Liver (tissue), 9 donors: Measurements from ENCODE around the gene SEPHS2. TPM values are rescaled to one million over a fixed set of nuclear protein-coding genes. Genes with fewer than 3 reads are reported as not detected.
"Not testable (repeated sequence)": the region's sequence is repeated elsewhere in the genome, so short reads cannot be mapped to it uniquely, and the experiment has no call there.

Experiments
- DNase-seq: peaks from one replicate; pipeline ENCODE4 v3.0.0-alpha.2; 2017; ENCODE audit warnings: low spot score
- H3K27ac ChIP-seq, 2 donors: one replicate each; pipeline ENCODE4 v1.7.0; 2013; ENCODE audit warnings: inconsistent platforms in 2 of 2, low read length in 2 of 2, control low read depth in 1 of 2, low read depth in 1 of 2, mild to moderate bottlenecking in 1 of 2
- H3K27me3 ChIP-seq, 4 donors: one replicate each; pipeline versions ENCODE4 v1.6.1 to v1.7.0; 2013; ENCODE audit warnings: low read length in 3 of 4, inconsistent platforms in 1 of 4, mild to moderate bottlenecking in 1 of 4, moderate library complexity in 1 of 4; ENCODE audit not compliant: control insufficient read depth in 4 of 4, insufficient read depth in 4 of 4
- H3K36me3 ChIP-seq, 4 donors: one replicate each; pipeline versions ENCODE4 v1.6.1 to v1.7.0; 2013; ENCODE audit warnings: low read length in 3 of 4, mild to moderate bottlenecking in 3 of 4, low read depth in 1 of 4, moderate library complexity in 1 of 4; ENCODE audit not compliant: control insufficient read depth in 4 of 4, insufficient read depth in 3 of 4
- H3K4me1 ChIP-seq, 4 donors: one replicate each; pipeline versions ENCODE4 v1.6.1 to v1.7.0; 2013; ENCODE audit warnings: low read length in 3 of 4, mild to moderate bottlenecking in 3 of 4, moderate library complexity in 1 of 4; ENCODE audit not compliant: control insufficient read depth in 4 of 4, insufficient read depth in 4 of 4
- H3K4me3 ChIP-seq, 3 donors: one replicate each; pipeline versions ENCODE4 v1.6.1 to v1.7.0; 2013; ENCODE audit warnings: low read length in 3 of 3, control low read depth in 1 of 3, low read depth in 1 of 3, mild to moderate bottlenecking in 1 of 3
- H3K9ac ChIP-seq, 2 donors: one replicate each; pipeline ENCODE4 v1.7.0; 2013; ENCODE audit warnings: low read length in 2 of 2, mild to moderate bottlenecking in 2 of 2, moderate library complexity in 2 of 2, control low read depth in 1 of 2, low read depth in 1 of 2
- H3K9me3 ChIP-seq, 4 donors: one replicate each; pipeline versions ENCODE4 v1.6.1 to v1.7.0; 2013; ENCODE audit warnings: low read length in 3 of 4; ENCODE audit not compliant: control insufficient read depth in 4 of 4
- ATF3 ChIP-seq: IDR thresholded peaks from 2 replicates; pipeline ENCODE4 v1.6.1; 2016; ENCODE audit warnings: antibody characterized with exemption
- CTCF ChIP-seq: fragments of 150-350 bp; IDR thresholded peaks from 2 replicates; pipeline ENCODE4 v1.5.1; 2017; ENCODE audit warnings: improper control_type of control experiment, low read depth, low read length; ENCODE audit not compliant: missing input control
- EGR1 ChIP-seq, 2 donors: IDR thresholded peaks; 2 replicates each; pipeline ENCODE4 v1.6.1; 2016 to 2018; ENCODE audit warnings: antibody characterized with exemption in 2 of 2, low read depth in 2 of 2
- FOXA1 ChIP-seq: IDR thresholded peaks from 2 replicates; pipeline ENCODE4 v1.6.1; 2016; ENCODE audit warnings: antibody characterized with exemption
- GABPA ChIP-seq, 2 donors: IDR thresholded peaks in 1 of 2; conservative IDR thresholded peaks in 1 of 2; 2 replicates each; pipeline ENCODE4 v1.6.1; 2016; ENCODE audit warnings: antibody characterized with exemption in 2 of 2, mild to moderate bottlenecking in 1 of 2, moderate library complexity in 1 of 2
- HNF4A ChIP-seq, 2 donors: conservative IDR thresholded peaks; 2 replicates each; pipeline ENCODE4 v1.6.1; 2016; ENCODE audit warnings: antibody characterized with exemption in 2 of 2, mild to moderate bottlenecking in 2 of 2
- HNF4G ChIP-seq: IDR thresholded peaks from 2 replicates; pipeline ENCODE4 v1.6.1; 2016; ENCODE audit warnings: antibody characterized with exemption
- MAX ChIP-seq: IDR thresholded peaks from 2 replicates; pipeline ENCODE4 v1.6.1; 2016; ENCODE audit warnings: antibody characterized with exemption
- NR2F2 ChIP-seq: IDR thresholded peaks from 2 replicates; pipeline ENCODE4 v1.6.1; 2016; ENCODE audit warnings: antibody characterized with exemption
- RAD21 ChIP-seq, 2 donors: IDR thresholded peaks; 2 replicates each; pipeline ENCODE4 v1.6.1; 2016; ENCODE audit warnings: antibody characterized with exemption in 2 of 2, mild to moderate bottlenecking in 2 of 2
- REST ChIP-seq: IDR thresholded peaks from 2 replicates; pipeline ENCODE4 v1.6.1; 2016; ENCODE audit warnings: antibody characterized with exemption, mild to moderate bottlenecking
- TAF1 ChIP-seq: conservative IDR thresholded peaks from 2 replicates; pipeline ENCODE4 v1.6.1; 2016; ENCODE audit warnings: antibody characterized with exemption, mild to moderate bottlenecking
- YY1 ChIP-seq: IDR thresholded peaks from 2 replicates; pipeline ENCODE4 v1.6.1; 2016; ENCODE audit warnings: antibody characterized with exemption, mild to moderate bottlenecking
- ZBTB33 ChIP-seq: IDR thresholded peaks from 2 replicates; pipeline ENCODE4 v1.6.1; 2016; ENCODE audit warnings: antibody characterized with exemption
- WGBS: extraction: QIAGEN DNeasy Blood & Tissue Kit; methylation state at CpG from one replicate; pipeline ENCODE4 v1.1.7; 2013; 5-methylcytosine and 5-hydroxymethylcytosine counted together
- polyA plus RNA-seq, 2 donors: library from polyadenylated mRNA; stranded (reverse) in 1 of 2; unstranded in 1 of 2; fragments of 200-250 nt in 1 of 2; fragments of >200 nt in 1 of 2; fragmentation: Nextera tagmentation in 1 of 2; extraction: Ambion mirVana in 1 of 2; gene quantifications; one replicate each; pipeline versions ENCODE4 v1.2.1 to v1.2.3, GENCODE V29; 2013 to 2015
- total RNA-seq, 2 donors: library from RNA; depleted of rRNA; stranded (reverse); fragments of >200 nt; gene quantifications; one replicate each; pipeline ENCODE4 v1.2.3, GENCODE V29; 2014
- donor health status: healthy.
- donor health status: healthy.
- donor health status: healthy.
- donor health status: healthy.
- donor health status: healthy.

SEPHS2 gene
- total and polyA plus RNA-seq, 4 donors, result 50.1 to 241 (median 132) TPM

GRCh38 chr16:30461426-30461825 lies 15.8 kb upstream of the SEPHS2 start:
- H3K27me3 ChIP-seq, H3K9ac ChIP-seq, H3K9me3 ChIP-seq, H3K4me3 ChIP-seq, H3K4me1 ChIP-seq, H3K27ac ChIP-seq, DNase-seq, H3K36me3 ChIP-seq: not testable (repeated sequence)
- 88% methylated on average over 5 of the region's 5 CpGs for WGBS

GRCh38 chr16:30459456-30459855 lies 13.8 kb upstream of the SEPHS2 start:
- H3K4me1 ChIP-seq, result peaks cover 0 to 9% (median 0%) of the 10 kb centered on the region in 4 donors
- no peaks in the 10 kb centered on the region for H3K27me3 ChIP-seq
- no peak overlapping the region for H3K27ac ChIP-seq
- DNase-seq, result no peak
- no peaks in the 10 kb centered on the region for H3K9me3 ChIP-seq
- 91% methylated on average over 11 of the region's 11 CpGs for WGBS
- H3K4me3 ChIP-seq, result no peak overlapping the region
- no peaks in the 10 kb centered on the region for H3K36me3 ChIP-seq
- no peak overlapping the region for H3K9ac ChIP-seq
- no peak for TF ChIP-seq ZBTB33
- TF ChIP-seq HNF4G, result no peak
- TF ChIP-seq CTCF, result no peak
- TF ChIP-seq NR2F2, result no peak
- no peak for TF ChIP-seq RAD21 (IDR thresholded peaks at IDR 0.05)
- no peak for TF ChIP-seq MAX
- TF ChIP-seq ATF3, result no peak

GRCh38 chr16:30458561-30459394 lies 13.1 kb upstream of the SEPHS2 start:
- Histone ChIP-seq H3K4me1 (peaks cover 0 to 9% (median 0%) of the 10 kb centered on the region in 4 donors), H3K9me3 (no peaks in the 10 kb centered on the region), H3K36me3 (no peaks in the 10 kb centered on the region), H3K27ac (no peak overlapping the region), H3K4me3 (no peak overlapping the region), H3K27me3 (no peaks in the 10 kb centered on the region), H3K9ac (no peak overlapping the region)
- WGBS, result 80% methylated on average over 22 of the region's 22 CpGs
- DNase-seq, result peak; percentile 43
- TF ChIP-seq TAF1 (no peak), HNF4A (conservative IDR thresholded peaks at IDR 0.05) (no peak), FOXA1 (no peak), ZBTB33 (no peak), GABPA (IDR thresholded peaks at IDR 0.05 in 1 of 2, conservative IDR thresholded peaks at IDR 0.05 in 1 of 2) (no peak), YY1 (no peak), EGR1 (IDR thresholded peaks at IDR 0.05; ENCODE audit: low read depth in 2 of 2) (no peak), REST (no peak), ATF3 (no peak), NR2F2 (no peak)
